Skeletal muscle cell (primary cell): ENCODE results near the gene PRKAR1A.

ENCODE experiments used
- DNase-seq: peaks from one replicate; pipeline ENCODE4 v3.0.0-alpha.2; 2010; ENCODE audit warnings: low read depth
- H3K4me3 ChIP-seq: 2 replicates; pipeline ENCODE4 v1.5.1; 2011; ENCODE audit warnings: low read depth, mild to moderate bottlenecking, control low read depth, low read length, moderate library complexity

Gene PRKAR1A

DNA sequence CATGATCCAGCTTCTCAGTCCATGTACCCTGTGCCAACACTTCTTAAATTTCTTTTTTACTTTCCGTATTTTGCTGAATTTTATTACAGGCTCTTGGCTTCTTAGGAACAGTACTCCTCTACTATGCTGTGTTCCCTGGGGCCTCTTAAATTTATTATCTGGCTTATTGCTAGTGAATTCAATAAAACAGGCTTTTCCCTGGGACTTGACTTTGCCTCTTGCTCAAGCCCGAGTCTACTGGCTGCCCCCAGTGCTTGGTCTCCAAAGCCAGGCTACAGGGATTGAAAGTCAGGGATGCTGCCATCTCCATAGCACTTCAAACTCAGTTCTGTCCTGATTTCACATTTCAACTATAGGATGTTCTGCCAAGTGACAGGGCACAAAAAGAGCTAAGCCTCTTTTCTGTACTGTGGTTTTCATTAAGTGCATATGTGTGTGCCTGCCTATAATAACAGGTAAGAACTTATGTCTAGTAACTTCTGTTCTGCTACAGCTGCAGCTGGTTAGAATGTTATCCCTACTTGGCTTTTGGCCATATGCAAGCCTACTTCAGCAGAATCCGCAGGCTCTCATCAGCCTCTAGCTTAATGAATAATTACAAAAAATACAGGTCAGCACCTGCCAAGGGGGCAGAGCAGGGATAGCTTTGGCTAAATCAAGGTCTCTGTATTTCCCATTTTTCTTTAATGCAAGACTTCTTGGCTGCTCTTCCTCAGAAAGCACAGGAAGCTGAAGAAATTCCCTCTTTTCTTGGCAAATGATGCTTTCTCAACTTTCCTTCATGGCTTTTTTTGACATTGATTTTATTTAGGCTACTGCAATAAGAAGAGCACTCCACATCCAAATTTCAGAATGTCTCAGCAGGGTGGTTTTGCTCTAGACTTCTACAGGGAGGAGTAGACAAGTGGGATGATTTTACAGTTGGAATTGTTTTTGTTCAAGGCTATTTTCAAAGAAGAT lies 80.7 kb downstream of the PRKAR1A start:
- DNase-seq: no peak
- no peak overlapping the region for H3K4me3 ChIP-seq

DNA sequence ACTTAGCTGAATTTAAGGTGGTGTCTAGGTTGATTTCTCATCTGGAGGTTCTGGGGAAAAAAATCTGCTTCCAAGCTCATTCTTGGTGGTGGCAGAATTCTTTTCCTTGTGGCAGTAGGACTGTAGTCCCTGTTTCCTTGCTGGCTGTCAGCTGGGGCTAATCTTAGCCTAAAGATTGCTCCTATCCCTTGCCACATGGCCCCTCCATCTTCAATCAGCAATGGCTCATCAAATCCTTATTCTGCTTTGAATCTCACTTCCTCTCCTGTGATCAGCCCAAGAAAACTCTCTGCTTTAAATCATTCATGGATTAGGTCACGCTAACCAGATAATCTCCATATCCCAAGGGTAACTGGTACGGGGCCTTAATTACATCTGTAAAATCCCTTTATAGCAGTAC lies 82.3 kb downstream of the PRKAR1A start:
- no peak for DNase-seq
- H3K4me3 ChIP-seq: no peak overlapping the region

DNA sequence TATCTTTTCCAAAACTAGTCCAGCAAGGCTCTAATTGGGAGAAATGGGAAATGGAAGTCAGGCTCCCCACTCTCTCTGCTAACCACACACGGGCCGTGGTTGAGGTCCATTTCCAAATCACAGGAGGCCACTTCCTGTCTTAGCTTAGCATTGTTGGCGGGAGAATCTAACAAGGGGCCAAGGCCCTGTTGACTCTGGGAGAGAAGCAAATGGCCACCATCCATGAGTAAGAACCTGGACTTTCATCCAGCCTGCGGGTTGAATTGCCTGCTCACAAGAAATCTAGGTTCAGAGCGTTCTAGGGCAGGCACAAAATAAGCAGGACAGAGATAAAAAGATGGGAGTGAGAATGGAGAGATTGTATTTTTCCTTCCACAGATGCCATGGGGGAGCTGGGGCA lies 83.3 kb downstream of the PRKAR1A start:
- DNase-seq: no peak
- H3K4me3 ChIP-seq: no peak overlapping the region

DNA sequence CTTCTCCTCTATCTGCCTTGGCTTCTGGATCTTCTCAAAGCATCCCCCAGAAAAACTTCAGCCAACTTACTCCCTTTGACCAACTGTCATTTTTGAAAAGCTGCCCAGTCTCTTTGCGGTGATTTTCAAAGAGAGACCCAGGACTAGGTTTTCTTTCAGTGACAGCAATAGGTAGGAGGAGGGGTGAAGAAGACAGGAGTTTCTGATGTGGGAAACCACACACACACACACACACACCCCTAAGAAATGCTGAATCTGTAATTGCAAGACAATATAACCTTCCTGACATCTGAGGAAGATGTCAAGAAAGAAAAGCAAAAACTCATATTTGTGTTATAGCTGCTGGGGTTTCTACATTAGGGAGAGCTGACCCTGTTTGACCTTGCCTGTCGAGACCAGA lies 83.8 kb downstream of the PRKAR1A start:
- no peak for DNase-seq

DNA sequence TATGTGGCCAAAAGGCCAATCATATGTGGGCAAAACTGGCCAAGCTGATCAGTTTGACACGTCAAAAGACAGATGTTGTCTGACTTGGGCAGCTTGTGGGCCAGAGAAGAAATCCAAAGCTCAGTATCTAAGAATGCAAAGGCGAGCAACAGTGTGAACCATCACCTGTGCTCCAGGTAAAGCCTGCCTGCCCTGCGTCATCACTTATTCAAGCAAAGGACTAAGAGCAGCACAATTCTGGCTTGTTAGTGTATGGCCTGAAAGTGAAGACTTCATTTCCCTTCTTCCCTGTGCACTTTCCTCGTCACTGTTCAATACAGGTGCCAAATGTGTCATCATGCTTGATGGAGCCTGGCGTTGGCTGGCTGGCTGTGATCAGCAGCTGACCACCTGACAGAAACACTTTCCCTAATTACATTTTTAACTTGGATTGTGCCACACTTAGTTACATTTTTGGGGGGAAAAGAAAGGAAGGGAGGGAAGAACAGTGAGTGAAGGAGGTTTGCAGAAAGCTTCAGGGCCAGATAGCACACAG lies 84.2 kb downstream of the PRKAR1A start:
- H3K4me3 ChIP-seq: no peak overlapping the region
- DNase-seq: no peak

More for the DNA sequence above, 83.8 kb downstream of the PRKAR1A start:
- no peak overlapping the region for H3K4me3 ChIP-seq

DNA sequence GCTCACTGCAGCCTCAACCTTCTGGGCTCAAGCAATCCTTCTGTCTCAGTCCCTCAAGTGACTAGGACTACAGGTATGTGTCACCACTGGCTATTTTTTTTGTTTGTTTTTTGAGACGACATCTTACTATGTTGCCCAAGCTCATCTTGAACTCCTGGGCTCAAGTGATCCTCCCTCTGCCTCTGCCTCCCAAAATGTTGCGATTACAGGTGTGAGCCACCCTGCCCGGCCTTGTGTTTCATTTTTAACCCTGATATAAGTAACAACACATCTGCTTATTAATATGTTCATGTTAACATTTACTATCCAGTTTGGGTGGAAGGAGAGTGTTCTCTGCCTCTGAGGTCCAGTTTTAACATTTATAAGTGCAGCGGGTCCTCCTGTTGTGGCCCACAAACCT lies 85.8 kb downstream of the PRKAR1A start:
- no peak for DNase-seq
- H3K4me3 ChIP-seq: no peak overlapping the region

DNA sequence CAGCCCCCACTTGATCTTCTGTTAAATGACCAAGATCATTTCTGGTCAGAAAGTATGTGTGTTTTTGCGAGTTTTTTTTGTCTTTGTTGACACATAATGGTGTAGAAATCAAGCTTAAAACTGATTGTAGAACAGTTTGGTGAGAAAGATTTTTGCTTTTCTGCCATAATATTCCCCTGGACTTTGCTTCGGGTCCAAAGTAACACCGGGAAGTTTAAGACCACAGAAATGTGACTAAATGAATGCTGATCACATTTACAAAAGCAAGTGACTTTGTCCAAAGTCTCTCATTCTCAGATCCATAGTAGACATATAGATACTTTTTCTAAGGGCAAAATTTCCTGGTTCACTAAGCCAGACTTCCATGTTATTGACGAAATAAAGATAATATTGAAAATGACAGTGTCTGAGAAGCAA lies 86.3 kb downstream of the PRKAR1A start:
- DNase-seq: no peak

DNA sequence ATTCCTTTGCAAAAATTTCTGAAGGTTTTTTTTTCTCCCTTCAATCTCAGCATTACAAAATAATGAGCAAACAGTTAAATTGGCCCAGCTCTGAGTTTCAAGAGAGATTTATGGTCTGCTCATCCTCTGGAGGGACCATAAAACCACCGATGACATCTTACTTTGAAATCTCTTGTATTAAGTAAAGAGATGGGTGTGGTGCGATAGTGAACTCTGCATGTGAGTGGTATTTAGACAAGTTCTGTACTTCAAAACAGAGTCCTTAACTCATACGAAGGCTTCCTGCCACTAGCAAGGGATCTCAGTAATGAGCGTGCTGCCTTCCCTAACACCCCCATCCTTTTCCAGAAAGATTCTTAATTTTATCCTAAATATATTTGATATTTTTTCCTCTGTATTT lies 86.9 kb downstream of the PRKAR1A start:
- DNase-seq: peak; percentile 78
- H3K4me3 ChIP-seq: no peak overlapping the region

More for the DNA sequence above, 86.3 kb downstream of the PRKAR1A start:
- H3K4me3 ChIP-seq: no peak overlapping the region

DNA sequence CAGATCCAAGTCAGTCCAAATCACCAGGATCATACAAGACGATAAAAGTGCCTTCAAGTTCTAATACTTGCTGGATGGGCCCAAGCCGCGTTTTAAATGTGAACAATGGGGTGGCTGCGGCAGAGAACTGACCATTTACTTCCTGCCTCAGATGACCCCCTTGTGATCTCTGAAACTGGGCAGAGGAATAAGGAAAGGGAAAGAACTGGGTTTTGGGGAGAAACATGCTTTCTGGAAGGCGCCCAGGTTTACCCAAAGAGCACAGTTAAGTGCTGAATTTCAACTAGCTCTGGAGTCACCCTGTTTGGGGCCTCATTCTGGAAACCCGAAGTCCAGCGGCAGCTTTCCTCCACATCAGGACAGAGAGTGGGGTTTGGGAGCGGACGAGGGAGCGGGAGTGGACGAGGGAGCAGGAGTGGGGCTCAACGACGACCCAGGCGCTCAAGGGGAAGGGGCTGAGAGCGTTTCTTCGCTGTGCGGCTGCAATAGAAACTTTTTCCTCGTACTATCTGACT lies 87.4 kb downstream of the PRKAR1A start:
- DNase-seq: no peak
- H3K4me3 ChIP-seq: peak overlapping the region; percentile 47

DNA sequence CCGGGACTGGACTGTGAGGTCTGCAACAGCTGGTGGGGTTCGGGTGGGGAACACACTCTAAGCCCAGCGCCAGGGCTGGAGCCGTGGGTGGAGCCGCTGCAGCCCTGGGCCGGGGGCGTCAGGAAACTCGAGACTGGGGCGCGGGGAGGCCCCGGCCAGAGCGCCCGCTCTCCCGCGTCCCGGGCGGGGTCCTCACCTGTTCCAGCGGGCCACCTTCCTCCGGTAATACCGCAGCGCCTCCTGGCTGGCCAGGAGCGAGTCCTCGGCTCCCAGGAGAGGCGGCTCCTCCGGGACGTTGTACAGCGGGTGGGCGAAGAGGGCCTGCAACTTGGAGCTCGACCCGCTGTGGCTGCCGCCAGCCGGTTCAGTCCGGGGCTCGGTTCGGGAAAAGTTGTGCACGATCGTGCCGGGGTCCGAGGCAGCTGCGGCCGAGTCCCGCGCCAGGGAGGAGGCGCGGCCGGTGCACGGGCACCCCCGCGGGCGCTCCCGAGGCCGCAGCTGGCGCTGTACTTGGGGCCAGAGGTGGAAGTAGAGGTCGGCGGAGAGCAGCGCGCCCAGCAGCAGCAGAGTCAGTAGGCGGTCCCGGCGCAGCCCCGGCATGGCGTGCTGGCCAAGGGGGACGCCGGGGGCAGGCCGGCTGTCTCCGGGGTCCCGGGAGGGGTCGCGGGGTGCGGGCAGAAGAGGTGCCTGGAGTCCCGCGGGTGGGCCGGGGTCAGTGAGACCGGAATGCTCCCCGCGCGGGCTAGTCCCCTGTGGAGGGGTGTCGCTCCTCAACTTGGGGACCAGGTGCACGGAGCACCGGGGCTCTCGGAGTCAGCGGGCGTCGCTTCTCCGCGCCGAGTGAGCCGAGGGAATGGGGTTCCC lies 88.1 kb downstream of the PRKAR1A start:
- DNase-seq: no peak
- peak overlapping the region; percentile 47 for H3K4me3 ChIP-seq
